ENCODE results near the gene TATDN3. TPM values are rescaled to one million over a fixed set of nuclear protein-coding genes. Genes with fewer than 3 reads are reported as not detected.
"Not testable (repeated sequence)": the region's sequence is repeated elsewhere in the genome, so short reads cannot be mapped to it uniquely, and the experiment has no call there.

TATDN3 gene
- total and polyA plus RNA-seq, 2 experiments from 2014 or later, result 8.8 to 14.3 TPM

GRCh38 chr1:212827171-212827776, 35.6 kb downstream of the TATDN3 start:
- H3K9me2 ChIP-seq (replicated peaks; ENCODE audit: insufficient read depth), result no peaks in the 10 kb centered on the region
- H3K79me2 ChIP-seq, result no peaks in the 10 kb centered on the region
- H3K27me3 ChIP-seq, result no peaks in the 10 kb centered on the region
- H3K4me2 ChIP-seq, result peak overlapping the region; percentile 51
- no peaks in the 10 kb centered on the region for H3K9me3 ChIP-seq (ENCODE audit: low read depth)
- 79% methylated on average over 4 of the region's 4 CpGs for WGBS (ENCODE audit: low lambda C conversion rate, missing lambda C conversion rate)
- H2AFZ ChIP-seq, result no peak overlapping the region
- H3K4me1 ChIP-seq (ENCODE audit: insufficient read depth), result peaks cover 33% of the 10 kb centered on the region
- DNase-seq (ENCODE audit: low spot score), result no peak
- no peak overlapping the region for H3K4me3 ChIP-seq
- no peaks in the 10 kb centered on the region for H4K20me1 ChIP-seq (ENCODE audit: insufficient read depth, poor library complexity, severe bottlenecking)
- TF ChIP-seq, protein P1, sequence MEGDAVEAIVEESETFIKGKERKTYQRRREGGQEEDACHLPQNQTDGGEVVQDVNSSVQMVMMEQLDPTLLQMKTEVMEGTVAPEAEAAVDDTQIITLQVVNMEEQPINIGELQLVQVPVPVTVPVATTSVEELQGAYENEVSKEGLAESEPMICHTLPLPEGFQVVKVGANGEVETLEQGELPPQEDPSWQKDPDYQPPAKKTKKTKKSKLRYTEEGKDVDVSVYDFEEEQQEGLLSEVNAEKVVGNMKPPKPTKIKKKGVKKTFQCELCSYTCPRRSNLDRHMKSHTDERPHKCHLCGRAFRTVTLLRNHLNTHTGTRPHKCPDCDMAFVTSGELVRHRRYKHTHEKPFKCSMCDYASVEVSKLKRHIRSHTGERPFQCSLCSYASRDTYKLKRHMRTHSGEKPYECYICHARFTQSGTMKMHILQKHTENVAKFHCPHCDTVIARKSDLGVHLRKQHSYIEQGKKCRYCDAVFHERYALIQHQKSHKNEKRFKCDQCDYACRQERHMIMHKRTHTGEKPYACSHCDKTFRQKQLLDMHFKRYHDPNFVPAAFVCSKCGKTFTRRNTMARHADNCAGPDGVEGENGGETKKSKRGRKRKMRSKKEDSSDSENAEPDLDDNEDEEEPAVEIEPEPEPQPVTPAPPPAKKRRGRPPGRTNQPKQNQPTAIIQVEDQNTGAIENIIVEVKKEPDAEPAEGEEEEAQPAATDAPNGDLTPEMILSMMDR (IDR thresholded peaks at IDR 0.05; ENCODE audit: poor library complexity), result no peak
- TF ChIP-seq EZH2 (IDR thresholded peaks at IDR 0.05; ENCODE audit: borderline replicate concordance) (no peak), EZH2phosphoT487 (IDR thresholded peaks at IDR 0.05; ENCODE audit: low read depth, severe bottlenecking, unreplicated experiment) (no peak)
- H3K27ac ChIP-seq, result peak overlapping the region; percentile 91
- H3K36me3 ChIP-seq (replicated peaks; ENCODE audit: insufficient read depth, low read depth), result no peaks in the 10 kb centered on the region

GRCh38 chr1:212827831-212828278, 36.2 kb downstream of the TATDN3 start:
- H2AFZ ChIP-seq, result no peak overlapping the region
- peak overlapping the region; percentile 22 for H3K4me2 ChIP-seq
- no peaks in the 10 kb centered on the region for H3K9me2 ChIP-seq (replicated peaks; ENCODE audit: insufficient read depth)
- no peaks in the 10 kb centered on the region for H3K79me2 ChIP-seq
- H3K27me3 ChIP-seq, result no peaks in the 10 kb centered on the region
- no peaks in the 10 kb centered on the region for H4K20me1 ChIP-seq (ENCODE audit: insufficient read depth, poor library complexity, severe bottlenecking)
- peaks cover 37% of the 10 kb centered on the region for H3K4me1 ChIP-seq (ENCODE audit: insufficient read depth)
- no peak overlapping the region for H3K4me3 ChIP-seq
- no peaks in the 10 kb centered on the region for H3K9me3 ChIP-seq (ENCODE audit: low read depth)
- DNase-seq (ENCODE audit: low spot score), result peak; percentile 67
- H3K36me3 ChIP-seq (replicated peaks; ENCODE audit: insufficient read depth, low read depth), result no peaks in the 10 kb centered on the region
- 18% methylated on average over 5 of the region's 5 CpGs for WGBS (ENCODE audit: low lambda C conversion rate, missing lambda C conversion rate)
- TF ChIP-seq EZH2 (IDR thresholded peaks at IDR 0.05; ENCODE audit: borderline replicate concordance), result no peak
- TF ChIP-seq, protein P1 (IDR thresholded peaks at IDR 0.05; ENCODE audit: poor library complexity), result no peak
- TF ChIP-seq EZH2phosphoT487 (IDR thresholded peaks at IDR 0.05; ENCODE audit: low read depth, severe bottlenecking, unreplicated experiment), result no peak
- H3K27ac ChIP-seq, result peak overlapping the region; percentile 92

DNA sequence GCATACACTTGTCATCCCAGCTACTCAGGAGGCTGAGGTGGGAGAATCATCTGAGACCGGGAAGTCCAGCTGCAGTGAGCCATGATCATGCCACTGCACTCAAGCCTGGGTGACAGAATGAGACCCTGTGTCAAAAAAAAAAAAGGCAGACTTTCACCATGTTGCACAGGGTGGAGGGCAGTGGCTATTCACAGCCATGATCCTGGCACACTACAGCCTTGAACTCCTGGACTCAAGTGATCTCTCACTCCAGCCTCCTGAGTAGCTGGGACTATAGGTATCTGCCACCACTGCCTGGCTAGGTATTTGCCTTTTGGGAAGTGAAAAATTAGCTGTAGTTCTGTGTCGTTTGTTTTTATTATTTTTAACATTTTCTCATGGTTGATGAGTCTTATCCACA, 36.7 kb downstream of the TATDN3 start:
- 73% methylated on average over 2 of the region's 2 CpGs for WGBS (ENCODE audit: low lambda C conversion rate, missing lambda C conversion rate)
- Histone ChIP-seq H3K9me3 (ENCODE audit: low read depth) (no peaks in the 10 kb centered on the region), H3K27me3 (no peaks in the 10 kb centered on the region), H4K20me1 (ENCODE audit: insufficient read depth, poor library complexity, severe bottlenecking) (no peaks in the 10 kb centered on the region), H3K36me3 (replicated peaks; ENCODE audit: insufficient read depth, low read depth) (no peaks in the 10 kb centered on the region), H3K9me2 (replicated peaks; ENCODE audit: insufficient read depth) (no peaks in the 10 kb centered on the region), H3K27ac (peak overlapping the region; percentile 92), H3K4me3 (no peak overlapping the region), H3K4me1 (ENCODE audit: insufficient read depth) (peaks cover 40% of the 10 kb centered on the region), H3K79me2 (no peaks in the 10 kb centered on the region), H3K4me2 (peak overlapping the region; percentile 22), H2AFZ (no peak overlapping the region)
- DNase-seq (ENCODE audit: low spot score), result no peak
- no peak for TF ChIP-seq EZH2 (IDR thresholded peaks at IDR 0.05; ENCODE audit: borderline replicate concordance)
- TF ChIP-seq, protein P1 (IDR thresholded peaks at IDR 0.05; ENCODE audit: poor library complexity), result no peak
- TF ChIP-seq EZH2phosphoT487 (IDR thresholded peaks at IDR 0.05; ENCODE audit: low read depth, severe bottlenecking, unreplicated experiment), result no peak

DNA sequence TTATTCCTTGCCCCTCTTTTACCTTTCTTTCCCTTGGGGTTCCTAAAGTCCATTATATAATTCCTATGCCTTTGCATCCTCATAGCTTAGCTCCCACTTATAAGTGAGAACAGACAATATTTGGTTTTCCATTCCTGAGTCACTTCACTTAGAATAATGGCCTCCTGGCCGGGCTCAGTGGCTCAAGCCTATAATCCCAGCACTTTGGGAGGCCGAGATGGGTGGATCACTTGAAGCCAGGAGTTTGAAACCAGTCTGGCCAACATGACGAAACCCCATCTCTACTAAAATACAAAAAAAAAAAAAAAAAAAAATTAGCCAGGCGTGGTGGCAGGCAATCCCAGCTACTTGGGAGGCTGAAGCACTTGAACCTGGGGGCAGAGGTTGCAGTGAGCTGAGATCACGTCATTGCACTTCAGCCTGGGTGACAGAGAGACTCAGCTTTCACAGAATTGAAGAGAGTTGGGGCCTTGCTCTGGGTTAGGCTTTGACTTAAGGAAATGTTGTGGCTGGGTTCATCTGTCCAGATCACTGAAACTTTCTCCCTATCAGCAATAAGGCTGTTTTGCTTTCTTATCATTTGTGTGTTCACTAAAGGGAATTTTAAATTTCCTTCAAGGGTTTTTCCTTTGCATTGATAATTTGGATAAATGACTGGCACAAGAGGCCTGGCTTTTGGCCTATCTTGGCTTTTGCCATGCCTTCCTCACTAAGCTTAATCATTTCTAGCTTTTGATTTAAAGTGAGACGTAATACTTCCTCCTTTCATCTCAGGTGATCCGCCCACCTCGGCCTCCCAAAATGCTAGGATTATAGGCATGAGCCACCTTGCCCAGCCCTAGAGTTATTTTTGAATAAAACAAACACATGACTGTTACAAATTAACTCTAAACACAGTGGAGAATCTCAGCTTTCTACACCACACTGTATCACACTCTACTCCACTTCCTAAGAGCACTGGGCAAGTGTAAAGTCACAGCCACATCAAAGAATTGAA, 41.8 kb downstream of the TATDN3 start:
- WGBS (ENCODE audit: low lambda C conversion rate, missing lambda C conversion rate), result 48% methylated on average over 8 of the region's 8 CpGs

More for the DNA sequence above, 41.8 kb downstream of the TATDN3 start:
- H3K36me3 ChIP-seq (replicated peaks; ENCODE audit: insufficient read depth, low read depth); H3K4me3 ChIP-seq; H3K9me2 ChIP-seq (replicated peaks; ENCODE audit: insufficient read depth); H3K27me3 ChIP-seq; H4K20me1 ChIP-seq (ENCODE audit: insufficient read depth, poor library complexity, severe bottlenecking); H2AFZ ChIP-seq; H3K9me3 ChIP-seq (ENCODE audit: low read depth); H3K79me2 ChIP-seq: not testable (repeated sequence)
- peak overlapping the region; percentile 86 for H3K27ac ChIP-seq
- H3K4me2 ChIP-seq, result peak overlapping the region; percentile 25
- peak; percentile 48 for DNase-seq (ENCODE audit: low spot score)
- H3K4me1 ChIP-seq (ENCODE audit: insufficient read depth), result peaks cover 12% of the 10 kb centered on the region
